OCI-LY1 (cell line): ENCODE data around the gene AVP.

Source experiments
- H2AFZ ChIP-seq: fragments of 200-600 bp; sonication (generic), shearing (Covaris generic); 2 replicates; pipeline ENCODE4 v1.6.0; 2014; ENCODE audit warnings: antibody characterized with exemption, mild to moderate bottlenecking, low read length
- H3F3A ChIP-seq: fragments of 200-600 bp; sonication (generic), shearing (Covaris generic); 2 replicates; pipeline ENCODE4 v1.6.0; 2014; ENCODE audit warnings: mild to moderate bottlenecking, antibody characterized with exemption, low read length, moderate library complexity; ENCODE audit not compliant: insufficient read depth
- H3K27ac ChIP-seq: fragments of 200-600 bp; sonication (generic); 2 replicates; pipeline ENCODE4 v1.5.1; 2014; ENCODE audit warnings: low read length, mixed run types, mild to moderate bottlenecking, low read depth; ENCODE audit not compliant: poor library complexity, severe bottlenecking
- H3K27me3 ChIP-seq: fragments of 200-600 bp; sonication (generic); 2 replicates; pipeline ENCODE4 v1.6.0; 2014; ENCODE audit warnings: antibody characterized with exemption, mild to moderate bottlenecking, low read length, moderate library complexity; ENCODE audit not compliant: insufficient read depth
- H3K36me3 ChIP-seq: fragments of 200-600 bp; sonication (generic); 2 replicates; pipeline ENCODE4 v1.6.1; 2014; ENCODE audit warnings: mild to moderate bottlenecking, antibody characterized with exemption, low read length, moderate library complexity, mixed read lengths; ENCODE audit not compliant: insufficient read depth
- H3K4me1 ChIP-seq: fragments of 200-600 bp; sonication (generic); 2 replicates; pipeline ENCODE4 v1.5.1; 2014; ENCODE audit warnings: mild to moderate bottlenecking, low read length, moderate library complexity; ENCODE audit not compliant: insufficient read depth, severe bottlenecking
- H3K4me2 ChIP-seq: fragments of 200-600 bp; sonication (generic), shearing (Covaris generic); 2 replicates; pipeline ENCODE4 v1.6.1; 2014; ENCODE audit warnings: low read length
- H3K4me3 ChIP-seq: fragments of 200-600 bp; sonication (generic); 2 replicates; pipeline ENCODE4 v1.5.1; 2014; ENCODE audit warnings: low read length, low read depth, mild to moderate bottlenecking, mixed read lengths; ENCODE audit not compliant: poor library complexity, severe bottlenecking
- H3K79me2 ChIP-seq: fragments of 200-600 bp; shearing (Covaris generic); 2 replicates; pipeline ENCODE4 v1.6.1; 2016; ENCODE audit warnings: mixed run types, low read length, mixed read lengths; ENCODE audit not compliant: insufficient read depth
- H3K9ac ChIP-seq: fragments of 200-600 bp; sonication (generic), shearing (Covaris generic); 2 replicates; pipeline ENCODE4 v1.6.1; 2014; ENCODE audit warnings: mild to moderate bottlenecking, low read length, mixed read lengths
- H3K9me2 ChIP-seq: fragments of 200-600 bp; sonication (generic), shearing (Covaris generic); 2 replicates; pipeline ENCODE4 v1.6.1; 2014; ENCODE audit warnings: low read depth, mild to moderate bottlenecking, low read length, mixed read lengths
- H3K9me3 ChIP-seq: fragments of 200-600 bp; shearing (Covaris generic); 2 replicates; pipeline ENCODE4 v1.6.1; 2014; ENCODE audit warnings: low read length, mixed read lengths
- H4K20me1 ChIP-seq: fragments of 200-600 bp; sonication (generic), shearing (Covaris generic); 2 replicates; pipeline ENCODE4 v1.6.0; 2016; ENCODE audit warnings: mild to moderate bottlenecking, low read length; ENCODE audit not compliant: insufficient read depth
- CTCF ChIP-seq: fragments of 200-600 bp; sonication (generic), shearing (Covaris generic); IDR thresholded peaks from 2 replicates; pipeline ENCODE4 v1.5.1; 2017; ENCODE audit warnings: mild to moderate bottlenecking, antibody characterized with exemption, low read length, moderate library complexity, mixed read lengths
- EZH2 ChIP-seq: fragments of 200-600 bp; sonication (generic), shearing (Covaris generic); IDR thresholded peaks from 2 replicates; pipeline ENCODE4 v1.8.0; 2017; ENCODE audit warnings: borderline replicate concordance, mixed run types, mild to moderate bottlenecking, antibody characterized with exemption, low read length, moderate library complexity, mixed read lengths

The AVP gene

DNA sequence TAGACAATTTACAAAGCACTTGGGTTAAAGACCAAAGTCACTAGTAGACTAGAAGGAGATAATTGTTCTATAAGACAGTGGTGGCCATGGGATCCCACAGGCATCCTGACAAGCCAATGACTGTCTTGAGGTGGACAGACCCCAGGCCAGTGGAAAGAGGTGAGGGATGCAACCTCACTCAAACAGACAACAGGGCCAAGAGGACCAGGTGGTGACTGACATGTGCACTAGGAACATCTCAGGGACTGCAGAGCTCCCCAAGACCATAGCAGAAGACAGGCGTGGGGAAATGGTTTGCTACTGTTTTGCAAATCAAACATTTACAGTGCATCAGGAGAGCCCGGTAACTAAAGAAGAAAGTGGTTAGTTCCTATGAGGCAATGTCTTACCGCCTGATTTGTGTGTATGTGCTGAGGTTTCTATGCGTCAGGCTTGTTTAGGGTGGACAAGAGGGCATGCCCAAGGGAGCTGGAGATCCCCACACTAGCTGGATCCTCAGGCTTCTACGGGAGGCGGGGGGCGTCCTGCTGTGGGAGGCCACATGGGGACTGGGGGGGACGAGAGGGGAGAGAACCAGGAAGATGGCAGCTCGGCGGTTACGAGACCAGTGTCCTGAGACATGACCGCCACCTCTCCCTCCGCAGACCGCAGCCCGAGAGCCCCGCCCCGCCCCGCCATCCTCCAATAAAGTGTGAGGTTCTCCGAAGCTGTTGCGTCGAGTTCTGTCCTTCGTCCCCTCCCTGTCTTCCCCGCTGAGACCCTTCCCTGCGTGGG lies 39.3 kb downstream of the AVP start:
- H3K4me3 ChIP-seq: peak overlapping the region; percentile 81
- H3K27ac ChIP-seq: no peak overlapping the region
- TF ChIP-seq EZH2 (no peak), CTCF (no peak)
- H2AFZ ChIP-seq: no peak overlapping the region
- peak overlapping the region; percentile 86 for H3K4me2 ChIP-seq
- H3K36me3 ChIP-seq: peaks cover 27% of the 10 kb centered on the region
- H3K9me2 ChIP-seq: no peaks in the 10 kb centered on the region
- no peaks in the 10 kb centered on the region for H3K27me3 ChIP-seq
- H3K9me3 ChIP-seq: no peaks in the 10 kb centered on the region
- no peaks in the 10 kb centered on the region for H4K20me1 ChIP-seq
- H3F3A ChIP-seq: peaks cover under 1% of the 10 kb centered on the region; the same call in 1 of the 2 replicates
- H3K9ac ChIP-seq: peak overlapping the region; percentile 73
- peaks cover 5% of the 10 kb centered on the region; the same call in 1 of the 2 replicates for H3K79me2 ChIP-seq
- peaks cover 19% of the 10 kb centered on the region for H3K4me1 ChIP-seq

DNA sequence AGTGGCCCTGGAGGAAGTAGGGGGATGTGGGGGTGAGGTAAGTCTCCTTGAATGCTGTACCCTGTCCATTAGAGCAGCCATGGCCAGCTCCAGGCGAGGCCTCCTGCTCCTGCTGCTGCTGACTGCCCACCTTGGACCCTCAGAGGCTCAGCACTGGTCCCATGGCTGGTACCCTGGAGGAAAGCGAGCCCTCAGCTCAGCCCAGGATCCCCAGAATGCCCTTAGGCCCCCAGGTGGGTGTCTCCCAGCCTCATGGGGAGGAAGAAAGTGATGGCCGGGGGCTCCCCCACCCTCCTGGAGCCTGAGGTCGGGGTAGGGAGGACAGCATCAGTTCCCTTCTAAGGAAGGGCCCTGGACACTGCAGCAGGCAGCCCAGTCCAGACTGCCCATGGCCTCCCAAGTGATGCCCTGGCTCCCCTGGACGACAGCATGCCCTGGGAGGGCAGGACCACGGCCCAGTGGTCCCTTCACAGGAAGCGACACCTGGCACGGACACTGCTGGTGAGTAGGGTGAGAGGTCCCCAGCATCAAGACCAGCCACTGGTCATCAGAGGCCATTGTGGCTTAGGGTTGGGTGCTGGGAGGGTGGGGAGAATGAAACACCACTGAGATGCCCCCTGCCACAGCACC lies 40.1 kb downstream of the AVP start:
- Histone ChIP-seq H3K27me3 (no peaks in the 10 kb centered on the region), H3K4me1 (peaks cover 19% of the 10 kb centered on the region), H3K36me3 (peaks cover 27% of the 10 kb centered on the region), H3F3A (no peaks in the 10 kb centered on the region), H2AFZ (no peak overlapping the region), H3K4me2 (no peak overlapping the region), H3K9ac (no peak overlapping the region), H4K20me1 (no peaks in the 10 kb centered on the region), H3K4me3 (no peak overlapping the region), H3K79me2 (peaks cover 5% of the 10 kb centered on the region; the same call in 1 of the 2 replicates), H3K9me3 (no peaks in the 10 kb centered on the region), H3K9me2 (no peaks in the 10 kb centered on the region), H3K27ac (no peak overlapping the region)
- TF ChIP-seq CTCF: no peak
- TF ChIP-seq EZH2: no peak

DNA sequence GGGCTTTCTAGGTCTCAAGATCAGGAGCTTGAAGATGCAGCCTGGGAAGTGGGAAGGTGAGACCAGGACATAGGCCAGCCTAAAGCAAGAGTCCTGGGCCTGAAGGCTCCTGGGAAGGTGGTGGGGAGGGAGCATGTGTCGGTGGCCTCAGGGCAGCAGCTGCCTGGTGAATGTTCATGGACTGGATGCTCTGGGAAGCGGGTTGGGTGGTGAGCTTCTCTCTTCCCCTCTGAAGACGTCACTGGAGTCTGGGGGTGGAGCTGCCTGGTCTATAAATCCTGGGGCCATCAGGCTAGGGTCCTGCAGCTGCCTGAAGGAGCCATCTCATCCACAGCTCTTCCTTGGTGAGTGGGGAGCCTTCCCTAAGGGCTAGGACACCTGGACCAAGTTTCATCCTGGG lies 41.2 kb downstream of the AVP start, which contains the start of gene GNRH2:
GNRH2 (plus strand) TSS at position 301 of the 400 bp plus-strand sequence. CDS start 793 bp downstream, outside the sequence.
- Histone ChIP-seq H3F3A (no peaks in the 10 kb centered on the region), H3K27me3 (no peaks in the 10 kb centered on the region), H2AFZ (no peak within 1 kb of the TSS), H3K9me2 (no peaks in the 10 kb centered on the region), H3K79me2 (peaks cover 5% of the 10 kb centered on the region; the same call in 1 of the 2 replicates), H4K20me1 (no peaks in the 10 kb centered on the region), H3K27ac (no peak within 1 kb of the TSS), H3K4me3 (no peak within 1 kb of the TSS), H3K36me3 (peaks cover 30% of the 10 kb centered on the region), H3K4me2 (no peak within 1 kb of the TSS), H3K9ac (no peak within 1 kb of the TSS), H3K4me1 (peaks cover 19% of the 10 kb centered on the region), H3K9me3 (no peaks in the 10 kb centered on the region)
- TF ChIP-seq CTCF (no peak), EZH2 (no peak)
